WERI-Rb-1 (cell line): ENCODE data around the gene P4HB.

Source experiments
- DNase-seq: peaks from one replicate; pipeline ENCODE4 v3.0.0-alpha.2; 2020
- H3K27ac ChIP-seq: fragments of 250-450 bp; sonication (Bioruptor Pico); 2 replicates; pipeline ENCODE4 v1.5.1; 2020; ENCODE audit warnings: mild to moderate bottlenecking, moderate library complexity
- H3K27me3 ChIP-seq: fragments of 250-450 bp; sonication (Bioruptor Pico); 2 replicates; pipeline ENCODE4 v1.5.1; 2021; ENCODE audit warnings: mild to moderate bottlenecking, low read depth, moderate library complexity; ENCODE audit not compliant: insufficient read depth, severe bottlenecking
- H3K36me3 ChIP-seq: fragments of 250-450 bp; sonication (Bioruptor Pico); 2 replicates; pipeline ENCODE4 v1.5.1; 2020; ENCODE audit warnings: mild to moderate bottlenecking, moderate library complexity
- H3K4me3 ChIP-seq: 2 replicates; pipeline ENCODE4 v1.5.1; 2011; ENCODE audit warnings: low read depth, mild to moderate bottlenecking, control low read depth, low read length
- H3K9me3 ChIP-seq: fragments of 250-450 bp; sonication (Bioruptor Pico); 2 replicates; pipeline ENCODE4 v1.5.1; 2021; ENCODE audit warnings: mild to moderate bottlenecking, moderate library complexity; ENCODE audit not compliant: severe bottlenecking
- CTCF ChIP-seq: IDR thresholded peaks from 2 replicates; pipeline ENCODE4 v1.5.1; 2011; ENCODE audit warnings: low read depth, mild to moderate bottlenecking, control low read depth, inconsistent platforms, low read length

P4HB gene

GRCh38 chr17:81889602-81890001 lies 29.3 kb upstream of the P4HB start:
- Histone ChIP-seq H3K36me3 (peaks cover 76% of the 10 kb centered on the region), H3K27me3 (no peaks in the 10 kb centered on the region), H3K27ac (no peak overlapping the region; the same call in none of the 2 replicates), H3K4me3 (no peak overlapping the region), H3K9me3 (no peaks in the 10 kb centered on the region)
- no peak for DNase-seq
- TF ChIP-seq CTCF, result no peak

GRCh38 chr17:81888988-81889595 lies 28.8 kb upstream of the P4HB start:
- H3K27ac ChIP-seq, result no peak overlapping the region; the same call in 1 of the 2 replicates
- H3K27me3 ChIP-seq, result no peaks in the 10 kb centered on the region
- H3K36me3 ChIP-seq, result peaks cover 76% of the 10 kb centered on the region
- no peaks in the 10 kb centered on the region for H3K9me3 ChIP-seq
- DNase-seq, result no peak
- H3K4me3 ChIP-seq, result no peak overlapping the region
- no peak for TF ChIP-seq CTCF

- Histone ChIP-seq H3K4me3 (no peak overlapping the region), H3K9me3 (no peaks in the 10 kb centered on the region), H3K27ac (no peak overlapping the region), H3K36me3 (peaks cover 79% of the 10 kb centered on the region), H3K27me3 (no peaks in the 10 kb centered on the region)
- TF ChIP-seq CTCF, result no peak
- DNase-seq, result no peak
These were observed 28.0 kb upstream of the P4HB start for GRCh38 chr17:81888105-81888987.

GRCh38 chr17:81885869-81886548 lies 25.7 kb upstream of the P4HB start:
- Histone ChIP-seq H3K27ac (peak overlapping the region; percentile 3), H3K36me3 (peaks cover 96% of the 10 kb centered on the region), H3K4me3 (no peak overlapping the region), H3K9me3 (no peaks in the 10 kb centered on the region), H3K27me3 (no peaks in the 10 kb centered on the region)
- DNase-seq, result peak; percentile 66
- TF ChIP-seq CTCF, result no peak

- H3K36me3 ChIP-seq, result peaks cover 96% of the 10 kb centered on the region
- H3K9me3 ChIP-seq, result no peaks in the 10 kb centered on the region
- no peak overlapping the region; the same call in 1 of the 2 replicates for H3K27ac ChIP-seq
- DNase-seq, result no peak
- TF ChIP-seq CTCF, result no peak
- H3K27me3 ChIP-seq, result no peaks in the 10 kb centered on the region
- no peak overlapping the region for H3K4me3 ChIP-seq
These were observed 25.1 kb upstream of the P4HB start for GRCh38 chr17:81885454-81885853.
